Inflammatory macrophage (primary cell): Measurements from ENCODE around the gene SSBP2.
A peak's percentile ranks its signal among the peaks of the same experiment; 100 is the strongest.
"Not testable (repeated sequence)": the region's sequence is repeated elsewhere in the genome, so short reads cannot be mapped to it uniquely, and the experiment has no call there.

Experiments
- DNase-seq, 2 donors: peaks; one replicate each; pipeline ENCODE4 v3.0.0-alpha.2; 2020 to 2022

SSBP2 gene

DNA sequence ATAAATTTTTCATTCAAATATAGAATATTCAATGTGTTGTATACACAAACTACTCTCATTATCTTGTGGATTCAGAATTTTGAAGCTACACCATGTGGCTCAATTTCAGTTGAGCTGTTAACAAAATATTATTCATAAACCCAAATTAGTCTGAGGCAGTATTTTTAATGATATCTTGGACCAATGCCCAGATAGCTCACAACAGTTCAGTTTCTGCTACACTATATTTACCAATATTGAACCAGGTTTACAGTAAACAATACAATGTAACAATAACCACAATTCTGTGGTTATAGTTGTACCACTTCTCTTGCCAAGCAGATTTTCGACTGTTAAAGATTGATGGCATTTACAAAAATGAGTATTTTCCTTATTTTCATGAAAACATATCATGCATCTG is 99.9 kb downstream of the SSBP2 start:
- no peak for DNase-seq

DNA sequence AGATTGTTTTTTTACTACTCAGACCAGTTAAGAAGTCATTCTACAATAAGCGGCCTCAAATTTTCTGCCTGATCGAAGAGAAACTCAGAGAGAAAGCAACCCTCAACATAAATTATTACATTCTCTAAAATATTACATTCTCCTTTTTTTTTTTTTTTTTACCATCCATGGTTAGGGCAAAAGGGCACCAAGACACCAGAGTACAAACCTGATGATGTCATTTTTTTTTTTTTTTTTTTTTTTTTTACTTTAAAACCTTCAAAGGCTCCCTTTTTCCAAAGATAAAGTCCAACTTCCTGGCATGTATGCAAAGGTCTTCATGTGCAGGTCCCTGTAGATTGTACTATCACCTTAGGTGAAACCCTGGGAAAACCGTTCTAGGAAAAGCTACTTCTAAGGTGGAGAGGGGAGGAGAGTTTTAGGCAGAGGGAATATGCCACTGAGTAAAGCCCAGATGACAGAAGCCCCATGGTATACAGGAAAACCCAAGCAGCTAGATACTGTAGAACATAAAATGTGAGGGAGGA is 104.4 kb downstream of the SSBP2 start:
- no peak for DNase-seq

GRCh38 chr5:81642210-81642609 is 108.7 kb downstream of the SSBP2 start:
- DNase-seq = no peak

GRCh38 chr5:81639556-81639955 is 111.3 kb downstream of the SSBP2 start:
- DNase-seq = no peak

- DNase-seq = no peak
These were observed 112.4 kb downstream of the SSBP2 start for GRCh38 chr5:81638471-81638870.

DNA sequence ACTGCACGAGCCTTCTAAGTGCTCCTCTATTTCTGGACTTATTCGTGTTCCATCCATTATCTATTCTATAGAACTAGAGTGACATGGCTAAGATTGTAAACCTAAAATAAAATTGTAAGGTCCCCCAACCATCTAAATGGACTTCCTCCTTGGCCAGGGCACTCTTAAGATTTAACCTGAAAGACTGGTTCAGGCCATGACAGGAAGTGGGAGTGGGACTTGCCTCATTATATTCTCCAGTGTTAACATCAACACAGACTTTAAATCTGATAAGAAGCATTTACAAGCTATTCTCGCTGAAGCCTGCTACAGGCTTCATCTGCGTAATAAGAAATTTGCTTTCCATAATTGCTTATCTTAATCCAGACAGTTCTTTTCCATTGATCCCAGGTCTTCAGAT is 117.0 kb downstream of the SSBP2 start:
- no peak for DNase-seq

- DNase-seq = no peak
These were observed 117.4 kb downstream of the SSBP2 start for GRCh38 chr5:81633471-81633870.

- DNase-seq = no peak
These were observed 118.2 kb downstream of the SSBP2 start for GRCh38 chr5:81632679-81633078.

GRCh38 chr5:81631621-81632020 is 119.3 kb downstream of the SSBP2 start:
- no peak for DNase-seq

DNA sequence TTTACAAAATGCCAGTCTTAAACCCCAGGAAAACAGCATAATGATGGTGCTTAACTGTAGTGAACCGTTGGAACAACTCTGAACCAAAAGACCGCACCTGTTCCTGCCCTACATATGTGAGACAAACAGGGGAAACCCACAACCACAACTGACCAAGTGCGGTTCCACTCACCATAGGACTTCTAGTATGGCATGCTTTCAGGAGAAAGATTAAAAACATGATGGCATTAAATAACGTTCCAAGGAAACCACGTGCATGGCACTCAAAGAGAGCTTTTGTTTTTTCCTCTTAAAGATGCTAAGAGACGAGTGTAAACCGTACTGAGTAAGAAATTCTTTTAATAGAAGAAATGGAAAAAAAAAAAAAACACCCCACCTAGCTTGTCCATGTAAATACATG is 119.8 kb downstream of the SSBP2 start:
- no peak for DNase-seq

DNA sequence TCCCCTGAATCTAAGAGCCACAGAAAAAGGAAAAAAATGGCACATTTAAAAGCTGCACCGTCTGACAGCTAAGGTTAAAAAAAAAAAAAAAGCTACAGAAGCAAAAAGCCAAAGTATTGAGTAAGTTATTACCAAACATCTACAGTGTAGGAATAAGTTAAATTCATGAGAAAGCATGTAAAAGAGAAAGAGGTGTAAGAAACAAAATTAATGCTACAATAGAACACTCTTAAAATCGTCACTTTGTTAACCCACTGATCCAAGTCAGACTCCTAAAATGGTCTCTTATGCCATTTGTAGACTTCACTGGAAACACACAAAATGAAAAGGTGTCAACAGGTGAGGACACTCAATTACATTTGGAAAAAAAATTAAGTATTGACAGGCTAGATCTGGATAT is 120.2 kb downstream of the SSBP2 start:
- DNase-seq = no peak

GRCh38 chr5:81629986-81630385 is 120.9 kb downstream of the SSBP2 start:
- DNase-seq = no peak

- not testable (repeated sequence) for DNase-seq
These were observed 122.8 kb downstream of the SSBP2 start for GRCh38 chr5:81628061-81628460.

GRCh38 chr5:81626524-81626923 is 124.4 kb downstream of the SSBP2 start:
- peak; percentile 30 to 39 for DNase-seq

GRCh38 chr5:81609810-81610375 is 141.0 kb downstream of the SSBP2 start:
- no peak for DNase-seq

DNA sequence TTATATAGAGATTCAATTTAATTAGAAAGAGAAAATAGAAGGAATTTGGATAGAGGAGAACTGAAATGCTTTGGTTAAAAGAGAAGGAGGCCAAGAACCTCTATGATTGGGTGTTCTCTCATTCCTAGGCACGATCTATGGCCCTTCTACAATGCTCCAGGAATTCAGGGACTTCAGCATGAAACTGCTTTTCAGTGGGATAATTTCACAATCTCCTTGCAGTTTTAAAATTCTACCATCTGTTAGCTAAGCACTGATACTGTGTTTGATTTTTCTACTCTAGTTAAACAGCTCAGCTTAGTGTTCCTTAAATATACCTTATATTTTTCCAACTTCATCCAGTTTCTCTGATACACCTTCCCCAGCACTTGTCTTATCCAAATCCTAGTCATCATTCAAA is 141.9 kb downstream of the SSBP2 start:
- DNase-seq = no peak

DNA sequence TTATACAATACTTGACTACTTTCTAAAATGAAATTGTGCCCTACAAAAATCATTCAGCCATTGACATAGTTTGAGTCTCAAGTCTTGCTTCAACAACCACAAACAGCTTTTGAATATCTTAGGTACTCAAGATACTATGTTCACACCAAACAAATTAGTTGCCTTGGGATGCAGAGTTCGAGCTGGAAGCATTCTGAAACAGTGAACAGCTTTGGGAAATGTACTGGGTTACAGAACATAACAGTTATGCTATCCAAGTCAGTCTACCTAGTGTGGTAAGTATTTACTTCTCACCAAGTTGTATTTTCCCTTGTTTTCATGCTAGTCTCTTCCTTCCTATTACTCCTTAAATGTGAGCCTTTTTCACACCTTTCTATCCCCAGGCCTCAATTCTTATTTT is 143.2 kb downstream of the SSBP2 start:
- no peak for DNase-seq

DNA sequence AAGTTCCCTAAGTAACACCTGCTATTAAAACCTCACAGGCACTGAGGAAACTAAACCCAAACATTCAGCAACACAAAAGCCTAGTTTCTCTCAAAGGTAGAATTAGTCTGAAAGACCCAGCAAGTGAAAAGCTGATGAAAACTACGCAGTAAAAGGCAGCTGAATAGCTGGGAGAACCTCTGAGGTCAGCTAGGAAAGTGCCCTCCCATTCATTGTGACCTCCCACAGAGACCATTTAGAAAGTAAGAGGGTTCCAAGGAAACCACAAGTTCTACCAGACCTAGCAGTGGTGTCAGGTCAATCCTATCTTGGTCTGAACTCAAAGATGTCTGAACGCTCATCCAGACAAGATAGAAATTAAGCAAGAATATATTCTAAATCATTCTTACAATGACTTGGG is 144.7 kb downstream of the SSBP2 start:
- no peak for DNase-seq

DNA sequence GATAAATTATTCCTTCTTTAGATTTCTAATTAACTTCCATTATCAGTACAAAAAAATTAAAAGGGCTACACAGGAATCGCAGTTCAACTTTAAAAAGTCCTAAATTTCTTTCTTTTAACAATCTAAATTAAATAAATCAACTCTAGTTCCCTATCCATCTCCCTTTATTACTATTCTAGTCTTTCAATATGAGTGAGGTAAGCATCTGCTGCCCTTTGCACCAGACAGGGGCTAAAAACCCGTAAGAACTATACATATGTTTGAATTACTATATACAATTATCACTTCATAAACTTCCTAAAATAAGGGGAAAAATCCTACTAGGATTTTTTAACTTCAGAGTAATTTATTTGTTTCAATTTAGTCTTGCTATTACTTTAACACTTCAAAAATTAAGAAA is 145.6 kb downstream of the SSBP2 start:
- DNase-seq = no peak

- DNase-seq = no peak
These were observed 146.7 kb downstream of the SSBP2 start for GRCh38 chr5:81604193-81604592.

DNA sequence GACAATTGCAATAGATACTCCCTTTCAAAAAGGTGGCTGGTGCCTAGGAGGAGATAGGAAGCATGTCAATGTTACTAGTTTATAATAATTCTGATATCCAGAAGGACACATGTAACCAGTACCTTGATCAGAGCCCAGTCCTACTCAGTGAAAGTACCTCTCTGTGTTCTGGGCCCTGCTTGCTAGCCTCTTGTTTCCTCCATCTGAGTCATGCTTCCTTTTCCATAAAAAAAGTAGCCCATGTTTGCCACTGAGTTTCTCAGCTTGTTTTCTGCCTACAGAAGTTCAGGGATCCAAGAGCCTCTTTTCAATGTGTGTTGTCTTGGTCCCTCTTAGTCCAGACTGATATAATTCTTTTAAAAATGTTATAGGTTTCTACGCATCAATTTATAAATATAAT is 149.0 kb downstream of the SSBP2 start:
- no peak for DNase-seq

DNA sequence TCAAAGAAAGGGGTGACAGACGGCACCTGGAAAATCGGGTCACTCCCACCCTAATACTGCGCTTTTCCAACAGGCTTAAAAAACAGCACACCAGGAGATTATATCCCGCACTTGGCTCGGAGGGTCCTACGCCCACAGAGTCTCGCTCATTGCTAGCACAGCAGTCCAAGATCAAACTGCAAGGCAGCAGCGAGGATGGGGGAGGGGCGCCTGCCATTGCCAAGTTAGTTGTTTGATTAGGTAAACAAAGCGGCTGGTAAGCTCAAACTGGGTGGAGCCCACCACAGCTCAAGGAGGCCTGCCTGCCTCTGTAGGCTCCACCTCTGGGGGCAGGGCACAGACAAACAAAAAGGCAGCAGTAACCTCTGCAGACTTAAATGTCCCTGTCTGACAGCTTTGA is 158.8 kb downstream of the SSBP2 start:
- DNase-seq = not testable (repeated sequence)

DNA sequence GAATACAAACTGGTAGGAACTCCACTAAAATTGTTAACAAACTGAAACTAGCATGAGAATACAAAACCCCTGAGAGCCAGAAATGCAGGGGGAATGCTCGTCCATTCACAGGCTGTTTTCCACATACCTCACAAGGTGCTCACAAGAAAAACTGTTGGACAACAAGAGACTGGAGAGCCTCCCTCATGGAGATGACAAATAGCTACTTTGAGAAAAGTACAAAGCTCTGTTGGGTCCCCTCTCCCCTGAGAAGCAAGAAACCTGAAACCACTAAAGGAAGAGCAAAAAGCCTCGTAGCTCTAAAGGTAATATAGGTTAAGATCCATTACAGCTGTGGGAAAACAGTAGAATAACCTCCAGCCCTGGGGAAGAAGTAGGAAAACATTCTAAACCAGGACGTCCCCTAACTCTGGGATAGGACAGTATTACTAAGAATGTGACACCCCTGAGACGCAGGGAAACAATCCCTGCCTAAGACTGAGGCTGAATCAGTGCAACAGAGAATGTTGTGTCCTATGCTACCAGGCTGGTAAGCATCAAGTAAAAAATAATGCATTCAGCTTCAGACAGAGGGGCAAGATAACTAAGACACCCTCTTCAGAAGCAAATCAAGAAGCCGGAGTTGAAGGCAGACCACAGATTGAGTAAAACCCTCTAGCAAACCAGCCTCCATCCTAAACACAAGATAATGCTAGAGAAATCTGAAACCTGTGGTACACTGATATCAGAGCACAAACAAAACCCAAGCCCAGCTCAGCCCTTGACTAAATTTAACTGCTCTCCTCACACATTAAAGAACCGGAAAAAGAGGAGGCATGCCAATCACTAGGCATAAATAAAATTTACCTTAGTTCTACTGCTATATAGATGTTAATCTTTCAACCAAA is 160.2 kb downstream of the SSBP2 start:
- no peak for DNase-seq

- peak; percentile 12 to 25 for DNase-seq
These were observed 171.5 kb downstream of the SSBP2 start for GRCh38 chr5:81579262-81579924.
